CD4-positive, alpha-beta T cell treated with Interleukin-17A for 4 hours (primary cell): ENCODE measurements around the gene GP5.
A peak's percentile ranks its signal among the peaks of the same experiment; 100 is the strongest.

Source experiments
- DNase-seq: peaks from one replicate; pipeline ENCODE4 v3.0.0-alpha.2; 2020; ENCODE audit warnings: mixed read lengths

Gene GP5, protein sequence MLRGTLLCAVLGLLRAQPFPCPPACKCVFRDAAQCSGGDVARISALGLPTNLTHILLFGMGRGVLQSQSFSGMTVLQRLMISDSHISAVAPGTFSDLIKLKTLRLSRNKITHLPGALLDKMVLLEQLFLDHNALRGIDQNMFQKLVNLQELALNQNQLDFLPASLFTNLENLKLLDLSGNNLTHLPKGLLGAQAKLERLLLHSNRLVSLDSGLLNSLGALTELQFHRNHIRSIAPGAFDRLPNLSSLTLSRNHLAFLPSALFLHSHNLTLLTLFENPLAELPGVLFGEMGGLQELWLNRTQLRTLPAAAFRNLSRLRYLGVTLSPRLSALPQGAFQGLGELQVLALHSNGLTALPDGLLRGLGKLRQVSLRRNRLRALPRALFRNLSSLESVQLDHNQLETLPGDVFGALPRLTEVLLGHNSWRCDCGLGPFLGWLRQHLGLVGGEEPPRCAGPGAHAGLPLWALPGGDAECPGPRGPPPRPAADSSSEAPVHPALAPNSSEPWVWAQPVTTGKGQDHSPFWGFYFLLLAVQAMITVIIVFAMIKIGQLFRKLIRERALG

GRCh38 chr3:194399166-194399565 is at the start of gene GP5:
TSS of gene GP5 (minus strand) at chr3:194399266. CDS start at chr3:194398282, 984 bp downstream.
- DNase-seq = no peak

DNA sequence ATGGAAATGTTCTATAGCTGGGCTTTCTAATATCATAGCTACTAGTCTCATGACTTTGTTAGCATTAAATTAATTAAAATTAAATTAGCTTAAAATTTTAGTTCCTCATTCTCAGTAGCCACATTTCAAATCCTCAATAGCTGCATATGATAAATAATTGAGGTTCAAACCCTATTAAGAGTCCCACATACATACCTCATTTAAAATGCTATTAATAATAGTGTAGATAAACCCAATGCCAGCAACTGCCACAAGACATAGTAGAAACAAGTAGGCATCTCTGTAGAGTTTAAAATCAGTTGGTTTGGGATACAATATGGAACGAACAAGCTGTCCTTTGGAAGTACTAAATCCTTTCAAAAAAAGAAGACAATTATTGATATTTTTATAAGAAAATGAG is 48.6 kb upstream of the GP5 start:
- no peak for DNase-seq

DNA sequence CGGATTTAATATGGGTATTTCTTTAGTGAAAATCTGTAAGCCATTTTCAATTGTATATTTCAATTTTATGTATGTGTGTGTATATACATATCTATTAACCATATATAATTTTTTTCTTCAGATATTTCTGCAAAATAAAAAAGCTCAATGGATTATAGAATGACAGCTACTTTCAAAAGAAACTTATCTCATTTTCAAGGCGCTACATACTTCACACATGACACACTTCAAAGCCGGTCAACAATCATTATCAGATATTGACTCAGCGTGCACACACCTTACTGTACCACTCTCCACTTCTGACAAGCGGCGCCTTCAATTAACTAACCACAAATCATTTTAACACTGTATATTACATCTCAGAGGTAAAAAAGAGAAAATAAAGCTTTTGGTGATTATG is 48.1 kb upstream of the GP5 start:
- DNase-seq = no peak

DNA sequence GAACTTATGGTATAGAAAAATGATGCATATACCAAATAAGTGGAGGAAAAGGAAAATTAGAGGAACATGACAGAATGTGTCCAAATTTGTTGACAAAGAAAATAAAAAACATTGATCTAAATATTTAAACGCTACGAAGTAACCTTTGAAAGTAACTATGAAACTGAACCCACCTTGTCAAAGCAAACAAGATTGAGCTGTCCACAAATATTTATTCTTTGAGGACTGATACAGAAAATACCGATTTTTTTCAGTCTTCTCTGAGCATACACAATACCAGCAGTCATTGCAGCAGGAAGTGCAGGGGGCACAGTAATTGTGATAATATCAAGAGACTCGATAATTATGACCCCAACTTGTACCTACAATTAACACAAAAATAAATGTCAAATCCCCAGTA is 47.7 kb upstream of the GP5 start:
- no peak for DNase-seq

GRCh38 chr3:194446172-194446571 is 47.1 kb upstream of the GP5 start:
- DNase-seq = no peak

GRCh38 chr3:194443901-194444300 is 44.8 kb upstream of the GP5 start:
- no peak for DNase-seq

- no peak for DNase-seq
These were observed 41.7 kb upstream of the GP5 start for GRCh38 chr3:194440756-194441155.

GRCh38 chr3:194439881-194440550 is 41.0 kb upstream of the GP5 start:
- no peak for DNase-seq

DNA sequence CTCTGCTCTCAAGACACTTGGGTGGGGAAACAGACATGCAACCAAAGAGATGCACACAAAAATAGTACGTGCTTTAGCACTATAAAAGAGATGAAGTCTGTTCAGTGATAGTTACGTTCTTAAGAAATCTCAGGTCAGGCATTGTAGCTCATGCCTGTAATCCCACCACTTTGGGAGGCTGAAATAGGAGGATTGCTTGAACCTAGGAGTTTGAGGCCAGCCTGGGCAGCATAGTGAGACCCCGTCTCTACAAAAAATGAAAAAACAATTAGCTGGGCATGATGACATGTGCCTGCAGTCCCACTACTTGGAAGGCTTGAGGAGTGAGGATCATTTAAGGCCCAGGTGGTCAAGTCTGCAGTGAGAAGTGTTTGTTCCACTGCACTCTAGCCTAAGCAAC is 35.4 kb upstream of the GP5 start:
- DNase-seq = no peak

DNA sequence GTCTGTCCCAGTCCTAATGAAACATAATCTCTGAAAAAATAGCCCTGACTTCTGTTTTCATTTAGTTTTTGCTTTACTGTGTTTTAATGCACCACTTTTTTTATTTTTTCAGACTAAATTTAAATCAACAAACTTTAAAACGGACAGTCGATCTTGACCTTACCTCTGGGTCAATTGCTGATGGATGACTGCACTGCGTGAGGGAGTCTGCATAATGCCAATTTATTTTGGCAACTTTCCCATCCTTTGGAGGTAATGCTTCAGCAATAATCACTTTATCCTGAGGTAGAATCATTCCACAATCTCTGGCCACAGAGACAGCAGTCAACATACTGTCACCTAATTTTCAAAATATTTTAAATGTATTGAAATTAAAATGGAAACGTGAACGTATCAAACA is 32.5 kb upstream of the GP5 start:
- DNase-seq = no peak

DNA sequence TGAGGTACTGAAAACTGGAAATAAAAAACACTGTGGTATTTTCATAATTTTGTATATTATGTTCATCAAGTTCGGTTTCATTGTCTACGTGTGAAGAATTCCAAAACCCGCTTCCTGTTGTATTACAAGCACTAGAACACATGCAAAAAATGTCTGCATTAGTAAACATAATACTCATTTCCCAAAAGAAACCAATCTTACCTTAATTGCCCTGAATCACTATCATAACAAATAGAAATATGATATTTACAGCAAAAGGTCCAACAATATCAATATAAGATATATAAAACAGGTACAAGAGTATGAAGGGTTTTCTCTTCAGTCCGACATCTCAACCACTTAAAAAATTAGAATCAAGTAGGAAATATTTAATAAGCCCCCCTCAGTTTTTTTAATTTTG is 26.3 kb upstream of the GP5 start:
- no peak for DNase-seq

DNA sequence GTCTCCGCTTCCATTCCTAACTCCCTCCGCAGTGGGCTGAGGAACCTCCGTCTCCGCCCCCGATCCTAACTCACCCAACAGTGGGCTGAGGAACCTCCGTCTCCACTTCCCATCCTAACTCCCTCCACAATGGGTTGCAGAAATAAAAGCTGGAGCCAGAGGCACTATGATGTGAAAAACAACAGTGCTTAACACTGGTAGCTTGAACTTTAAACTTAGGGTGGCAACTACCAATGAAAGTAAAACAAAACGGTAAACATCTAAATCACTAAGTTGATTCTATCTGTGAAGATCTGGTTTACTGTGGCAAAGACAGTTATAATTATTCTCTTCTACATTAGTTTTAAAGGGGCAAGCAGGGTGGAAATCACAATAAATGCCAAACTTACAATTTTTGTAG is 25.9 kb upstream of the GP5 start:
- DNase-seq = no peak

GRCh38 chr3:194424373-194424772 is 25.3 kb upstream of the GP5 start:
- no peak for DNase-seq

GRCh38 chr3:194423317-194423716 is 24.3 kb upstream of the GP5 start:
- DNase-seq = no peak

DNA sequence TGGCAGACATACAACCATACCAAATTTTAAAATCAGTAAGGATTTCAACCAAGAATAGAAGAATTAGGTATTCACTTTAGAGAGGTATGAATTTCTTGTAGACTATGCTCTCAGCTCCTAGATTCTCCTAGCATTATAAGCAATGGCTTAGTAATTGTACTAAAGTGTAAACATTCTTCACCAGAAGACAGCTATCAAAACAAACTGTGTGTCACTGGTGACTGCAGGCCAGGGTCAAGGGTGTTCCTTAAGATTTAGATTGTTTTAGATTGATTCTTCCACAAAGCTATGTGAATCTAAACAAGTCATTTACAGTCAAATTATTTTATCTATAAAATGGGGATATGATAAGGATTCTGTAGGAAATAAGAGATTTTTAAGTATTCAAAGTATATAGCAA is 23.1 kb upstream of the GP5 start:
- no peak for DNase-seq

GRCh38 chr3:194418671-194419070 is 19.6 kb upstream of the GP5 start:
- no peak for DNase-seq

DNA sequence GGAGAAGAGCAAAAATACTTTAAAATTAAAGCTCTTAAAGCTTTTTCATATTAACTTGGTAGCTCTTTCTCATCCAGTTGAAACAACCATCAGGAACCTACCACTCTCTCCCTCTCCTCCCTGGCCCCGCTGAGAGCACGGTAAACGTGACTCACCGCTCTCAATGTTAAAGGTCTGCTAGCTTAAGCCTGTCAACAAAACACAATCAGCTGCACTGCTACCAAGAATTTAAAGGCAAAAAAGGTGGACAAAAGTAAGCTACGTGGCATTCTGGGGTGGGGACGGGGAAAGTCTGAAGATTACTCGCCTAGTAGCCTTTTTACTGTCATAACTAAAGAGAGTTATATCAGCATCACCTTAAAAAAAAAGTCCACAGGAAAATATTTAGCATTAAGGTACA is 8.4 kb upstream of the GP5 start:
- no peak for DNase-seq

DNA sequence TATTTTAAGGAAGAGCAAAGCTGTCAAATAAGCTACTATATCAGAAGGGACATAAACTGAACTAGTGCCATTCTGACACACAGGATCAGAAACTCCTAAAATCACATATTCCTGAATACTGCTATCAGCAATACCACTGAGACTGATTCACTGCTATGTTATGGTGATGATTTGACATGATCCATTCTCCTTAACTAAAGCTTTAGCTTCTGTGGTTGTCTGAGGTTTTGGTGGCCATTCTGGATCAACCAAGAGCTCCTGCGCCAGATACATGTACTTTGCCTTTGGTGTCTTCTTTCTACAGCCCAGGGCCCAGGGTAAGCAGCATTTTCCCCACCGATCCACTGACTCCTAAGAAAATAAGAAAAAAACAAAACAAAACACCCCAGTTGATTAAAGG is 6.7 kb upstream of the GP5 start:
- no peak for DNase-seq

DNA sequence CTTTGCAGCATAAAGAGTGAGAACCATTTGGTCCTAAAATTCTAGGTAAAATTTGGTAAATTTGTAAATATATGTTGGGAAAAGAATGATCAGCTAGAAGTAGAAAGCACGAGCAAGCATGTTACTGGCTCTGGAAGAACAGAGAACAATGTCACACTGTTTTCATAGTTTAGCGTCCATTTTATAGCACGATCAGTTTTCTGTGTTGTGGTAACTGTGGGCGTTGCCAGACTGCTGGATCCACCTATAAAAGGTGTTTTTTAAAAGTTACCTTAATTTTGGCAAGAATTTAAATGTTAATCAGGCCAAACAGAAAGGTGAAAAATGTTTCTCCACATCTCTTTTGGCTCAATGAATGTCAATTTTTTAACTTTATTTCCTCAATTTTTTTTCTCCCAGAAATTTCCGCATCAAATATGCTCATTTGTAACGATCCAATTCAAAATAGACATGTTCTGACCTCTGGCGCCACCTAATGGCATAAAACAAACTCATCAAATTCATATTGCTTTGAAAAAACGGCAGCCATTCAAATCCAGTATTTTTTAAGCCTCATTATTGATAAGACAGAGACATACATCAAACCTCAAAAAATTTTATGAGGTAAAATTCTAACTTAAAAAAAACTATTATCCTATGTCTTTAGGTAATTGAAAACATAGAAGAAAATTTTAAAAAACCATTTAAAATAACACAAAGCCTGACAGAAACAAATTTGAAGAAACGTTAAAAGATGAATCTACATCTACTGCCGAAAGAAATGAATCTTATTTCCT is 5.5 kb upstream of the GP5 start:
- peak; percentile 66 for DNase-seq

GRCh38 chr3:194401868-194402329 is 2.8 kb upstream of the GP5 start:
- DNase-seq = no peak

DNA sequence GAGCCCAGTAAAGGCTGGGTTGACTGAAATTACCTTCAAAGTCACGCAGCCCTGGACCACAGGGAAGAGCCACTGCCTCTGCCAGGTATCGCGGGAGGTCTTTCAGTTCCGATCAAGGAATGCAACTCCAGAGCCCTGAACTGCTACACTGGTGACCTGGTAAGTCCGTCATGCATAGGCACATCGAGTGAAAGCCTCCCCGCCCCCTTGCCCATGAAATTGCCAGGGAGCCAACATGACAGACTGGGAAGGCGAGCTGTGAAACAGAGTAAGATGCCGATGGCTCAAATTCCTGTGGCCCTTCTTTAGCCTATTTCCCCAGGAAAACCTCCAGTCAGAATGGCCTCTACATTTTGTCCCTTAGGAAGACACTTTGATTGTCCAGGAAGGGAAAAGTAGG is 2.3 kb upstream of the GP5 start:
- DNase-seq = no peak

DNA sequence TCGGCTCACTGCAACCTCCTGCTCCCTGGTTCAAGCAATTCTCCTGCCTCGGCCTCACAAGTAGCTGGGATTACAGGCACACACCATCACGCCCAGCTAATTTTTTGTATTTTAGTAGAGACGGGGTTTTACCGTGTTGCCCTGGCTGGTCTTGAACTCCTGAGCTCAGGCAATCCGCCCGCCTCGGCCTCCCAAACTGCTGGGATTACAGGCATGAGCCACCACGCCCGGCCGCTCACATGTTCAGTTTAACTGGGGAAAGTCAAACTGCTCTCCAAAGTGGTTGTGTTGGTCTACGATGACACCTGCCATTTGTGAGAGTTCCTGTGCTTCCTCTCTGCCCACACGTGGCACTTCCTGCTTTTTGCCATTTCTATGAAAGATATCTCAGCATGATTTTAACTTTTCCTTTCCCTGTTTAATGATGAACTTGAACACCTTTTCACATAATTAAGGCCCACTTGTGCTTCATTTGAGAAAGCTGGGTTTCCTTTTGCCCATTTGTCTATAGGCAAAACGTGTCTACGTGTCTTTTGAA is 877 bp upstream of the GP5 start:
- no peak for DNase-seq

- DNase-seq = peak; percentile 60
These were observed 1.2 kb downstream of the GP5 start for GRCh38 chr3:194397757-194398312.
